ENCODE results near the gene PTPRD.

PTPRD gene

DNA sequence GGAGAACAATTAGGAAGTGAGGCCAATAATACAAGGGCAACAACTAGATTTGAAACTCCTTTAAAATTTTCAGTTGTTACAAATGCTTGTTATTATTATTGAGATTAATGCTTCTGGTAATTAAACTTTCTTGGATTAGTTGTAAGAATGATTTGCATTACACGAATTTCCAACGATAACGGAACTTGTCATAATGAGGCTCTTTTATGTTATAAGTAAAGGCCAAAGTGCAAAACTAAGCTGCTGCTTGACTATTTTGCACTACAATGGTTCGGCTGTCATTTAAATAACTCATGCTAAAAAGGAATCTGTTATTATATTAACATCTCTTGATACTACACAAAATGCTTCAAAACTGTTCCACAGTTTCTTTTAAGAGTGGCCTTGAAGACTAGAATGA is 1007.1 kb downstream of the PTPRD start:
- no peak for DNase-seq (ENCODE audit: low read depth)

DNA sequence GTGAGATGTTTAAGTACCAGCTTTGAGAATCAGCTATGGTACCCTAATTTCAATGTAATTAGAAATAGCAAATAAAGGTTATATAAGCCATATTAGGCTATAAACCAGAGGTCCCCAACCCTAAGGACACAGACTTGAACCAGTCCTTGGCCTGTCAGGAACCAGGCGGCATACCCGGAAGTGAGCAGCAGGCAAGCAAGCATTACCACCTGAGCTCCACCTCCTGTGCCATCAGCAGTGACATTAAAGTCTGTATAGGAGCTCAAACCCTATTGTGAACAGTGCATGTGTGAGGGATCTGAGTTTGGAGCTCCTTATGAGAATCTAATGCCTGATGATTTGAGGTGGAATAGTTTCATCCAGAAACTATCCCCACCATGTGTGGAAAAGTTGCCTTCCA is 1009.5 kb downstream of the PTPRD start:
- no peak for DNase-seq (ENCODE audit: low read depth)

DNA sequence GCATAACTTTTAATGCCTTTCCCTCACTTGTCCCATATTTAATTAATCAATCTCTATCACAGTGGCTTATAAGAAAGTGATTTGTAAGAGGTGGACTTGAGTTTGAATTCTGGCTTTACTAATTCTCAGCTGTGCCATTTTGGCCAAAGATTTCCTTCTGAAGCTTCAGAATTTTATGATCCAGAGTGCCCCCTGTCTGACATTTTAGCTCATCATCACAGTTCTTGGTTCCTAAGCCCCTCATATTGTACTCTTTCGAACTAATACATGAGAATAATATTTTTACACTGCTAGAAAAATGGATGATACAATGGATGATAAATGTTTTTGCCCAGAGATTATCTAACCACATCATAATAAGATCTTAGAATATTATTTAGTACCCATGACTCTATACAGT is 1014.1 kb downstream of the PTPRD start:
- DNase-seq (ENCODE audit: low read depth) = no peak

DNA sequence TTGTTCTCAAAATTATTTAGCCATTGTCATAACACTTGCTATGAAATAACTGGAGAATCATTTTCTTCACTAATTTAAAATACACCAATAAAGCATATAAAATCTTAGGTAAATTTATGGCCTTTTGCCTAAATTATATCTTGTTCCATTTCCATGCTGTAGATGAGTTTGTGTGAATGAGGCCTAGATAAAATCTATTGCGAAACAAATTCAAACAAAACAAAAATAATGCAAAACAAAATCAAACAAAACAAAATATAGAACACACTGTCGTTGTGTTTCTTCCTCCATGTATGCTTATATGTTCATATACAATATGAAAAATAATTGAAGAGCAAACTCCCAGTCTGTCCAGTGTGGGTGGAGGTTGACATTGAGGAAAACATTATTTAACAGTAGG is 1020.7 kb downstream of the PTPRD start:
- DNase-seq (ENCODE audit: low read depth) = no peak

DNA sequence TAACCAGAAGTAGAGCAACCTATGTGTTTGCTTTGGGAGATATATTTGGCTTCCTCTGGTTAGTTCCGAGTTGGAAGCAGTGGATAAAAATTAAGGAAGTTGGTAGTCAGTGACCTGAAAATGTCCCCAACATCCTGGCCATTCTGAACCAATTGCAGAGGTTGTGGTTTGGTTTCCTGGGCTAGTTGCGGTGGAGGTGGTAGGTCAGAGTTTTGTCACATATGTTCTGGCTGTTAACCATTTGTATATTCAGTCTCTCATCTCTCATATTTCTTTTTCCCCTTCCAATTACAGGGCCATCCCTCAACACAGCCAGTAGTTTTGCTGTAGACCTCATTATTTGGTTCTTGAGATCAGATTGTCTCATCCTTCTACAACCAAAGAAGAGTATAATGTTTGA is 1026.9 kb downstream of the PTPRD start:
- DNase-seq (ENCODE audit: low read depth) = no peak

DNA sequence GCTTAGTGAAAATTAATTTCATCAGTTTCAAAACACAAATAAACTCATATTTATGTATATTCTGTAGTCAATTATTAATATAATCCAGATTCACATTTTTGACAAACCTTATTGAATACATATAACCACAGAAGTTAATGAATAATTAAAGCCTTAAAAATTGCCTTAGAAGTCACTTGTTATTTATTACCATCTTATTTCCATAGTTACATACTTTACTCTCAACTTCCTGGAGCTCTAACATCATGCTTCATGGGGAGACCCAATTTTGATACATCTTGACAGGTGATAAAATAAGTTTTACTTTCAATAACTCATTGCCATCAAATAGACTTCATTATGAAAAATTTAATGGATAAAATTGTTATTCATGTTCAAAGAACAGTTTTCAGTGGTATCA is 1038.7 kb downstream of the PTPRD start:
- no peak for DNase-seq (ENCODE audit: low read depth)

DNA sequence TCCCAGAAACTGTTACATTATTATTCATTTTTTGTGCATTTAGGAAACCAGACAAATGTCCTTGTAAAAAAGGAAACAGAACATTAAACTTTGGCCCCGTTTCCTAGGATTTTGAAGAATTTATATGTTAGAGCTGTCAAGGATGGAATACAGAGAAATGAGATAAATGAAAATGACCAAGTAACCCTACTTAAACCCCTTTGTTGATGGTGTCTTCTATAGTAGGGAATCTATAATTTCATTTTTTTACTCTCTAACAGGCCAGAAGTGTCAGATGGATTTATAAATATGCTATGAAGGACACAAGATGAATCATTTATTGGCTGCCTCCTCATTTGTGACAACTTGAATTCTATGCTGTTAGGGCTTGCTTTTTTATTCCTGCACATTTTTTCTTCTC is 1047.1 kb downstream of the PTPRD start:
- no peak for DNase-seq (ENCODE audit: low read depth)

DNA sequence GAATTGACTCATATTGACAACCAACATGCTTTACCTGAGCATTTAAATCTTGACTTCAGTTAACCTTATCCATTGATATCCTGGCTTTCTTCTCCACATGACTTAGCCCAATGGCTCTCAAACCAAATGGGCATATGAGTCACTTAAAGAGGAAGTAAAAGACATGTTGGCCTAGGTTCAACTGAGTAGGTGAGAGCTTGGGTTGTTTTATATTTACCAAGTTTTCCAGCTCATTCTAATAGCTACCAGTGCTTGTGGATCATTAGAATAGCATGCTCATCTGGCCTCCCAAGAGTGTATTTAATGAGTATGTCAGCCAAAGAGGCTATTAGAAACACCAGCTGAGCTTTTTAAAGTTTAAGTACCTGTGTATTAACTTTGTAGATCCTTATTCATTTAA is 1049.0 kb downstream of the PTPRD start:
- no peak for DNase-seq (ENCODE audit: low read depth)

DNA sequence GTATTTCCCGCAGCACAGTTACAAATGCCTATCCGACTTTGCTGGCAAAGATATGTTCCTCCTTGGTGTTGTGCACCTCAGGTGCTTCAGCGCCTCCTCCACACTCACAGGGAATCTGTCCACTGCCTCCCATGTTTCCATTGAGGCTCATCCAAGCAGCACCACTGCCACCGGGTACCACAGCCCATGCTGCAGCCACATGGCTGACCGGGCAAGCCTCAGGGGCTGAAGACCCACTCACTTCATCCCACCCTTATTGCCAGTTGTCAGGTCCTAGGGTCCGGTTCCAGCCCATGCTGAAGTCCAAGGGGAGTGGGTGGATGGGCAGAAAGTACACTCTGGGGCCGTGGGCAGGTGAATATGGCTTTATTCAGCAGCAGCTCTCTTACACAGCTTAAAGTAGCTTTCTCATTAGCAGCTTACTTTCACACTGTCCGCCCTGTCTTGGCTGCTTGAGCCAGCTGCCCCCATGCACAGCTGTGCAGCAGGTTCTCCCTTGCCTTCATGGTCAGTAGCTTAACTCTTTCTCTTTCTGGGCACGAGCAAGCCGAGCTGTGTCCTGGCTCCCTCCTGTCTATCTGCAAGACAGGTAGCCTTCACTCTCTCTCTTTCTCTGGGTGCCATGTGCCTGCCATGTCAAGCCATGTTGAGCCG is 1052.3 kb downstream of the PTPRD start:
- DNase-seq (ENCODE audit: low read depth) = no peak

DNA sequence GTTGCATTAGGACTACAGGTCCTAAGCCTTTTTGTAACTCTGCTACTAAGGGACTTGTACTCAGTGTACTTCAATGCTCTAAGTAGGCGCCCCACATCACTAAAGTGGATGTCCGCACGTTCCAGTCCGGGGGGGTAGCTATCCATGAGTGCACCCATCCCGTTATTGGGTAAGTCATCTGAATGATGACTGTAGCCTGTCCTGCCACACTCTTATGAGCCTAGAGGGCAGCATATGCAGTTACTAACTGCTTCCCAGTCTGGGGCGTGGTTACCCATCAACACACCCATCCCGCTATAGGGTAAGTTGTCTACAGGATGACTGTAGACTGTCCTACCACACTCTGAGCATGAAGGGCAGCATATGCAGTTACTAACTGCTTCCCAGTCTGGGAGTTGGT is 1053.9 kb downstream of the PTPRD start:
- no peak for DNase-seq (ENCODE audit: low read depth)

DNA sequence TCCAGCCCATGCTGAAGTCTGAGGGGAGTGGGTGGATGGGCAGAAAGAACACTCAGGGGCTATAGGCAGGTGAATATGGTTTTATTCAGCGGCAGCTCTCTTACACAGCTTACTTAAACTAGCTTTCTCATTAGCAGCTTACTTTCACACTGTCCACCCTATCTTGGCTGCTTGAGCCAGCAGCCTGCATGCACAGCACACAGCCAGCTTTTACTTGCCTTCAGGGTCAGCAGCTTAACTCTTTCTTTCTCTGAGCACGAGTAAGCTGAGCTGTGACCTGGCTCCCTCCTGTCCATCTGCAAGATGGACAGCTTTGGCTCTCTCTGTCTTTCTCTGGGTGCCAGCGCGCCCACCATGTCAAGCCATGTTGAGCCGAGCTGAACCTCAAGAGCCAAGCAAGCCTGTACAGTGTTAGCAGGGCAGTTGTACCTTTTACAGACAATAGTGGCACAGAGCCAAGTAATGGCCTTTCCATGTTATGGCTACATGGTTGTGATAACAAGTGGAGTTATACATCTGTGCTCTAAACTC is 1054.9 kb downstream of the PTPRD start:
- DNase-seq (ENCODE audit: low read depth) = no peak

DNA sequence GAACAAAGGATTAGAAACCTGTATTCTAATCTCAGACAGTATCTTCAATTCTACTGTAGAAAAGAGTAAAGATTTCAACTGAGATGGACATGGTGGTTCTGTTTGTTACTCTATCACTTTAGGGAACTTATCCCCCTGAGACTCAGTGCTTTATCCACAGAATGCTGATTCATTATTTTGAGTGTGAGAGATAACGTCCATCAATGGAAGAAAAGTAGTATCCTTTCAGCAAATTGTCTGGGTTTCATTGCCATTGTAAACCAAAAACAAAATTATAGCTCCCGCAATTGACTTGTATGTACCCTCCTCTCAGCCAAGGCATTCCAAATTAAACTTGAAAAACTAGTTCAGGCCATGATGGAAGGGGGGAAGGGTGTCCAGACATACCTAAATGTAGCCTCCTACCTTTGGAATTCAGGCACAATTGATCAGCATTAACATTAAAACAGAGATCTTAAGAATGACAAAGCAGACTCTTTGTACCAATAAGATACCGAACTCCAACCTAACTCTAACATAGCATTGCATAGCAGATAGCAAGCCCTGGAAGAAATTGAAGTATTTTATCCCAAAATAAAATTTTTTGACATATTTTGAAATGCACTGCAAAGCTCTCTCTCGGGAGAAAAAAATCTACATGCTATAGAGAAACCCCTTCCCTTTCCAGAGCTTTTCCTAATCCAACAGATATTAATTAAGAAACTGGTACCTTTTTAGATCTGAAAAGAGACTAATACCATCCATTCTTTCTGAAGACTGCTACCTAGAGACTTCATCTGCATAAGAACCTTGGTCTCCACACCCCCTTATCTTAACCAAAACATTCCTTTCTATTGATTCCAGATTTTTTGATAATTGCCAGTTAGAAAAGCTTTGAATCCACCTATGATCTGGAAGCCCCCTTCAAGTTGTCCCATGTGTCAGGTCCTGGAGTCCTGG is 1055.7 kb downstream of the PTPRD start:
- DNase-seq (ENCODE audit: low read depth) = no peak

DNA sequence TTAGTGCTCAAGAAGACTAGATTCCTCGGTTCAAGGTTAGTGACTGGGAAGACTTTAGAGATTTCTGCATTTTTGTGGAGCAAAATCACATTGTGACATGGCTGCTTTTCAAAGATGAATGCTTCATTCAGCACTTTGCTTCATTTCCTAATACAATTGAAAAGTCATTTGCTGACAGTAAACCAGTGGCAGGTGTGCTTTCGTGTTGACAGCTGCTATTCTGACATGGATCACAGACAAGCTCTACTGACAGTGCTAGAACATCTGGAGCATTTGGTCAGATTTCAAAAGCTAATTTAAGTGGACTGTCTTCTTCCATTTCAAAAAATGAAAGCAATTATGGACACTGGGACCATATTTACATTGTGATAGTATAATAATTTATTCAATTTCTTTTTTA is 1060.1 kb downstream of the PTPRD start:
- no peak for DNase-seq (ENCODE audit: low read depth)

DNA sequence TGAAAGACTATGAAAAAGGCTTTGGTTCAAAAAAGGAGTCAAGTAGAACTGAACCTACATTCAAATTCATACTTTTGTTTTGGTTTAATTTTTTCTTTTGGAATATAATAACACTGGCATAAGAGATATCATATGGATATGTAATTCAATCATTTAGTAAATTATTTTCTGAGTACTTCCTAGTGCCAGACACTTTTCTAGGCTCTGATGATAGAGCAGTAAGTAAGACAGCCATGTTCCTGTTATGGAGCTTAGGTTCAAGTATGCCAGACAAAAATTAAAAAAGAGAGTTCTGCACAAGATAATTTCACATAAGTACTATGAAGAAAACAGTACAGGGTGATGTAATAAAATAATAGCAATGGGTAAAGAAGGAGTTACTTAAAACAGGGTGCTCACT is 1074.0 kb downstream of the PTPRD start:
- DNase-seq (ENCODE audit: low read depth) = no peak

DNA sequence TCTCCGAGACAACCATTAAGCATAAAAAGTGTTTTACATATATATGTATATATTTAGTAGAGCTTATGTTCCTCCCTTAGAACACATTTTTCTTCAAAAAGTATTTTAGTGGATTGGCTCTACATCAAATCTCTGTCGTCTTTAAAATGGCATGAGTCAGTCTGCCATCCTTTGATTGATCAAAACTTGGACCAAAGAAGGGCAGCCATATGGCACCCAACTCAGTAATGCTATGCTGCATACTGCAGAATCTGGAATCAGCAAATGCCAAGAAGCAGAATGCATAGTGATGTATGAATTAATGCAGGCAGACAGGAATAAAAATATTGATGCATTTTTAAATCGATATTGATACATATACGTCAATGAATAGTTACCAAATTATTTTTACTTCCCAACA is 1074.4 kb downstream of the PTPRD start:
- DNase-seq (ENCODE audit: low read depth) = no peak

DNA sequence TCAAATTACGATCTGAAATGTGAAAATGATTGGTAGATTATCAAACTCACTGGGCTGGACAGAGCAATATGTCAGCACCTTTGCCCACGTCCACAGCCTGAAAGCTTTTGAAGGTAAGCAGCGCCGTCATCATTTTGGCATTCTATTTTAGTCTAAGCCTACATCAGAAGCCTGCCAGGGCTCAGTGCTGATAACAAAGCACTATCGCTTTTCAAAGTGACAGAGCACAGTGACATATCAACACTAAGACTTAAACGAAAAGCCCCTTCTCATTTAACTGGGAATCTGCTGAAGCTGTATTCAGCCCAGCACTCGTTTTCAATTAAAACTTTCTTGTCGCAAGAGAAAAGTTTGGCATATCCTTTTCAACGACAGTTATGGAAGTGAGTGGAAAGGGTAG is 1076.3 kb downstream of the PTPRD start:
- no peak for DNase-seq (ENCODE audit: low read depth)

DNA sequence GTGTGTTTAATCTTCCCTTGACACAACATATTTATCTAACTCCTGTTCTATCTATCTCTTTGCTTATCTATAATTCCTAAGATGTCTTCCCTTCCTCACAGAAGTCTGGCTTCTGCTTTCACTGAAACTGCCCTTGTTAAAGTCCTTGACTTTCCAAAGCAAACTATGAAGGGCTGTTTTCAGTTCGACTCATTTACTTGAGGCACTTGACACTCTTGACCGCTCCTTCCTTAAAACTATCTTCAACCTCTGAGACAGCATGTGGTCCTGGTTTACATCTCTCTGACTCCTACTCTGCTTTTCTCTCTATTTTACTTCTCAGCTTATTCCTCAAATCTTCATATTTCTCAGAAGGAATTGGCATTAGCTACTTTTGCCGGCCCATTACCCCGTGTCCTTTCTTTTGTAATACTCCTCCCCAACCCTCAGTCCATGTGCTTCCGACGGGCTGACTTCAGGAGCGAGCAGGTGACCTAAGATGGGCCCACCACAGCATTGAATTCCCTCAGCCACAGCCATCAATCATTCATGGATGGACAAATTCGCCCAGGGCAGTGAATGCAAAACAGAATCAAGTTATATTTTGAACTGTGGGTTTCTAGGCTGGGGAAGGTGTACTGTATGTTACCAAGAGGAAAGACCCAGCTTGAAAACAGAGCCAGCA is 1089.2 kb downstream of the PTPRD start:
- no peak for DNase-seq (ENCODE audit: low read depth)

DNA sequence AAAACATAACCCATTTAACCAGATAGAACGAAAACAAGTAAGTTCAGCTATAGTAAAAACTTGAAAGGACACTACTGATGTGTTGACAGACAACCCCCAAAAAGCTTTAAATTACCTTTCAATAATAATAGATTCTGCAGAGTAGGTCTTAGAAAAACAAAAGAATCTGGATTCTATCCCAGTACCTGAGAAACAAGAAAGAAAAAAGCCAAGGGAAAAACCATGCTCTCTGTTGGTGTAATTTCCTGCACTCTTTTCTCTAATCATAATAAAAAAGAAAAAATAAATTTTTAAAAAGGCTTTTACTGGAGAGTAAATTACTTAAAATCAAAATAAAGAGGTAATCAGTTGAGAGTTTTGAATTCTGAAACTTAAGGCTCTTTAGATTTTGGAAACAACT is 1090.4 kb downstream of the PTPRD start:
- DNase-seq (ENCODE audit: low read depth) = no peak

DNA sequence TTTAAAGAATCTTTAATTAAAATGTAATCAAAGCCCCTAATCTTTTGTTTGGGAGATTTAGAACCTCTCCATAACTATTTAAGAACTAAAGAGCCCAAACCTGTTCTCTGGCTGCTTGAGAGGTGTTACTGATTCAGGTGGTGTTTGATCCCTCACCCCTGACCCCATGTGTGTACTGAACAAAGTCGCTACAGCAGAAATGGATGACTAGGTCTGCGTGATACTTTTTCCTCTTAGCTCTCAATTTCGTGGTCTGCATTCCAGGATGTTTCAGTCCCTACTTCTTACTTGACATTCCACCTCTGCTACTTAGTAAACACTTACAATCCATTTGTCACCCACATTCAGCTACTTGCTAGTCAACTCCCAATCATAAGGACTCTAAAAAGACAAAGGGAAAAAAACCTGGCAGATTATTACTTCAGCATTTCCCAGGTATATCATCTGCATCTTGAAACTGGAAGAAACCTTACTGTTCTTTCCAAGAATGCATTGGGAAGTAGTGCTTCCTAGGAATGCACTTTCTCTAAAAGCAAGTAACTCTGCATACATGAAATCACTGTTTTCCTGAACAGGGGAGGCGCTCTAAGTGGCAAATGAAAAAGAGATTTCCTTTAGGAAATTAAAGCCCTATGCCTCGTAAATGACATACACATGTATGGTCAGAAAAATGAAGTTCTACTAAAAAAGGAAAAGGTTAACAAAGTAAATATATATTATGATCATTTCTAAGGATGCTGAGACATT is 1091.6 kb downstream of the PTPRD start:
- DNase-seq (ENCODE audit: low read depth) = no peak

DNA sequence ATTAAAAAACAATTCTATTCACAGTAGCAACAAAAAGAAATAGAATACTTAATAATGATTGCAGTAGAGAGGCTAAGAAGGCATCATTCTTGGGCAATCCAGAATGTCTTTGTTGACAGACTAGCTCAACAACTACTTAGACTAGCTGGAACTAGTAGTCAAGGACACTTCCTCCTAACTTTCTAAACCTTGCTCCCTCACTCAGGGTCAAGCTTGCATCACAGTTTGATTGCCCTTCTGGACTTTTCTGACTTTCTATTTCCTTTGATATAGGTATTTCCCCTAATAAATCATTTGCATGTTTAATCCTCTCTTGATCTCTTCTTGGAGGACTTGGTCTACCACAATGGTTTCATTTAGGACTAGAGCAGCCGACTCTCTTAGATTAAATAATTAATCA is 1107.9 kb downstream of the PTPRD start:
- DNase-seq (ENCODE audit: low read depth) = no peak

DNA sequence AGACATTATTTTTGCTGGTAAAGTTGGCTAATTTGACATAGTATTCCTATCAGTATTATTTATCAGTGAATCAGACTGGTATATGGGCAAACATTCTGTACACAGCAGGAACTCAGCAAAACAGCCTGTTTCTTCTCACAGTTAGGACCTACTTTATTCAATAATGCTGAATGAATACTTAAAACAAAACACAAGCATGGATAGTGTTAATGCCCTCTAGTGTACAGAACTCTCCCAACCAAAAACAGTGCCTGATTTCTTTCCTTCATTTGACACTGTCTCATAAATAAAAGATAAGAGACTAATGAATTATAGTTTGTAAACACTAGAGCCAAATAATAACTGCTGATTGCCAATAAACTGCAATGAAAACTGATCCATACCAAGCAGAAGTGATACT is 1113.3 kb downstream of the PTPRD start:
- DNase-seq (ENCODE audit: low read depth) = no peak

DNA sequence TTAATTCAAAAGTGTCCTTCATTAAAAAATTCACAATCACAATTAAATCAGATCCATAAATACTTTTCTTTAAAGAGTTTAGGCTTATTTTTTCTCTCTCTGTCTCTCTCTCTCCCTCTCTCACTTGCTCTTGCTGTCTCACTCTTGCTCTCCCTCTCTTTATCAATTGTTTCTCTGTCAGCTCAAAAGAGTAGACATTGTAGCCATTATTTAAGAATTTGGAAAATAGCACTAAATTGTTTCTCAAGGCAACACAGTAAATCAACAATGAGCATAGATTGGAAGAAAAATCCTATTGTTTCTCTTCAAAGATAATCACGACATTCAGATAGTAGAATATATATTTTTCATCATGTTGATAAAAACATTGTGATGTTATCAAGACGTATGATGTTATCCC is 1114.0 kb downstream of the PTPRD start:
- no peak for DNase-seq (ENCODE audit: low read depth)
